HG02973 (cell line): ENCODE results near the gene MAP4.

ENCODE experiments used
- ATAC-seq: cut with Tn5 transposase; IDR thresholded peaks from one replicate; pipeline ENCODE4 v1.9.1; 2021; ENCODE audit warnings: moderate library complexity; ENCODE audit not compliant: unreplicated experiment

The MAP4 gene

DNA sequence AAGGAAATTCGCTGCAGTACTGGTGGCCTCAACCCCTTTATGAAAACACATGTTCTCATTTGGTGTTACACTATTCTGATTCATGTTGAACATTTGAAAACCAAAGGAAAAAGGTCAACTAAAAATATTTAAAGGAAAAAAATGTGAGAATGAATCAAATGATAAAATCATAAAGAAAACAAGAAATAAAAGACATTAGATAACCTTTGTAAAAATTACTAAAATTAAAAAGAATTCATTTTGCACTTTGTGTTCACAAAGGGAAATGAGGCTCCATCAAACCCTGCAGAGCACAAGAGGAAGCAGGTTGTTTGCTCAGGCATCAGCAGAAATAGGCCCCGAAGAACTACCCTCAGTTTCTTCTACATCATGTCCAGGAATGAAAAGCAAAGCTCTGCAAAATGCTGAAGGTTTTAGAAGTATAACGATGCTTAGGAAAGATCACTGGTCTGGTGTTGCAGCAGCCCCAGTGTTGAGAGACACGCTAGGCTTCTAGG is 41.2 kb downstream of the MAP4 start:
- no peak for ATAC-seq

DNA sequence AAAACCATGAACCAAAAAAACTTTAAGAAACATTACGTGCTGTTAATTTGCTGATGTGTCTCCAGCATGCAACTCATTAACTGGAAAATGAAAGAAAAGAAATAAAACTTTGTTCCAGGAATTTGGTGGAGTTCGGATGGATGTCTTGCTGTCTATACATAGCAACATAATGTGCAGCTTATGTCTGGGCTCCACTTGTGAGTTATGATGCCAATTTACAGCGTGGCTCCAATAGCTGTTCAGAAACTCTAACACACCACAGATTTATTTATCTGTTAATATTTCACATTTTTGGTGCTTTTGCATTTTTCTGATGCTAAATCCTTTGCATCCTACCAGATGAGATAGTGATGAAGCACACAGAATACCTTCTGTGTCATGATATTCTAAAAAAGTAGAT is 45.1 kb downstream of the MAP4 start:
- ATAC-seq = no peak

GRCh38 chr3:47964740-47965139 is 51.5 kb downstream of the MAP4 start:
- no peak for ATAC-seq

- no peak for ATAC-seq
Observed at GRCh38 chr3:47961815-47962606, 54.2 kb downstream of the MAP4 start.

DNA sequence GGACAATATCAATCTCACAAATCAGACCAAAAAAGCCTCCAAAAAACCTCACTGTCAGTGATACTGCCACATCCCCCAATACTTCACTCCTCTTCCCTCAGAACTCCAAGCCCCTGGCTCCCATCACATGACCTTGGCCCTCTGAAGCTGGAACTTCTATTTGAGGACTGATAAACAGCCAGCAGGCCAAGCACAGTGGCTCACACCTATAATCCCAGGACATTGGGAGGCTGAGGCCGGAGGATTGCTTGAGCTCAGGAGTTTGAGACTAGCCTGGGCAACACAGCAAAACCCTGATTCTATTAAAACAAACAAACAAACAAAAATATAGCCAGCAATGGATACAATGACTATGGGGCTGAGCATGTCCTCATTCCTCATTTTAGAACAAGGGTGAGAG is 55.2 kb downstream of the MAP4 start:
- no peak for ATAC-seq

DNA sequence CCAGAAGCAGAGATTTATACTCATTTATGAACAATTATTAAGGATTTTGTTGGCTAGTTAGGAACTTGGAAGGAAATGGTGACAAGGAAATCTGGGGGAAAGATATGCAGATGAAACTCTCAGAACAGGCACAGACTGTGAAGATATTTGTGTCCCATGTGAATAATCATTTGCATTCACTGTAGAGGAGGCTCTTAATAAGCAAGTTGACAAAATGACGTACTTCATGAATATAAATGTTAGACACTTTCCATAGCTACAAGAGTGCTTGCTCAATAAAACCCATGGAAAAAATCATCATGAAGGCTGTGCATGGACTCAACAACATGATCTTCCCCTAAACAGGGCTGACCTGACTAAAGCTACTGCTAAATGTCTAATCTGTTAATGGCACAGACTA is 59.7 kb downstream of the MAP4 start:
- no peak for ATAC-seq

GRCh38 chr3:47954567-47954966 is 61.6 kb downstream of the MAP4 start:
- no peak for ATAC-seq

GRCh38 chr3:47950453-47951169 is 65.6 kb downstream of the MAP4 start:
- no peak for ATAC-seq

DNA sequence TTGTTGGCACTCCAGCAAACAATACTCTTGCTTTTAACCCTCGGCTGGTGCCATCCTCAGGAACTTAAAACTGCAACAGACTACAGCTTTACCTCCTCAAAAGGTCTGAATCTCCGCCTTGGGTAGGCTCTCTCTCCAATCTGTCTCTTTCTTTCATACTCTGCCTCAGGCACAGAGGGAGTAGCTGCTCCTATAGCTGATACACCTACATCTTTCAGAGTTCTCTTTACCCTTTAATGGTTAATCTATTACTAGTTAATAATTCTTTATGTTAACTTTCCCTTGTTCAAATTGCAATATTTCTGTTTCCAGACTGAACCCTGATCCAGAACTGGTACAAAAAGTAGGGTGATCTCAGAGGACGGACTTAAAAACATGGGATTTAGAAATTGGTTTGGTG is 66.2 kb downstream of the MAP4 start:
- no peak for ATAC-seq

GRCh38 chr3:47940232-47940631 is 76.0 kb downstream of the MAP4 start:
- no peak for ATAC-seq

- no peak for ATAC-seq
Observed at GRCh38 chr3:47932421-47932820, 83.8 kb downstream of the MAP4 start.

DNA sequence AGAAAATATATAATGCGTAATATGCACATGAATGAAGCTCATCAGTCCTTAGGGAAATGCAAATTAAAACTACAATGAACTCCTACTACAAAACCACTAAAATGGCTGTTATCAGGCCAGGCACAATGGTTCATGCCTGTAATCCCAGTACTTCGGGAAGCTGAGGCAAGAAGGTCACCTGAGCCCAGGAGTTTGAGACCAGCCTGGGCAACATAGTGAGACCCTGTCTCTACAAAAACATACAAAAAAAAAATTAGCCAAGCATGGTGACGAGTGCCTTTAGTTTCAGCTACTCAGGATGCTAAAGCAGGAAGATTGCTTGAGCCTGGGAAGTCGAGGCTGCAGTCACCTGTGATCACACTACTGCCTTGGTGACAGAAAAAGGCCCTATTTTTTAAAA is 85.2 kb downstream of the MAP4 start:
- ATAC-seq = no peak

DNA sequence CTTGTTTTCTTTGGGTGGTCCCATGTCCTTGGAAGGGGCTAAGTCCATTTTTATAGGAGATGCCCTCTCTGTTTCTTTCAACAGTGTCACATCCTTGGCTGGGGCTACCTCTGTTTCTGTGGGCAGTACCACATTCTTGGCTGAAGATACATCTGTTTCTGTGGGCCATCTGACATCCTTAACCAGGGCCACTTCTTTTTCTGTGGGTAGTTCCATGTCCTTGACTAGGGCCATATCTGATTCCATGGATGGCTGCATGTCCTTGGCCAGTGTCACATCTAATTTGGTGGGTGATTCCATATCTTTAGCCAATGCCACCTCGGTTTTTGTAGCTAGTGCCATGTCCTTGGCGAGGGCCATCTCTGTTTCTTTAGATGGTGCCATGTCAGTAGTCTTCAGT is 99.5 kb downstream of the MAP4 start:
- no peak for ATAC-seq

DNA sequence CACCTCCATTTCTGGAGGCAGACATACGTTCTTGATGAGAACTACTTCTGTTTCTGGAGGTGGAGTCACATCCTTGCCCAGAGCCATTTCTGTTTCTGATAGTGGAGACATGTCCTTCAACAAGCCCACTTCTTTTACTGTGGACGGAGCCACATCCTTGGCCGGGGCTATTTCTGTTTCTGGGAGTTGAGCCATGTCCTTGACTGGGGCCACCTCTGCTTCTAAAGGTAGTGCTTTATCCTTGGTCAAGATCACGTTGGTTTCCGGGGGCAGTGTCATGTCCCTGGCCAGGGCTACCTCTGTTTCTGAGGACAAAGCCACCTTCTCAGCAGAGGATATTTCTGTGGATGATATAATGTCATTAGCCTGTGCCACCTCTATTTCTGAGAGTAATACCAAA is 100.0 kb downstream of the MAP4 start:
- no peak for ATAC-seq

DNA sequence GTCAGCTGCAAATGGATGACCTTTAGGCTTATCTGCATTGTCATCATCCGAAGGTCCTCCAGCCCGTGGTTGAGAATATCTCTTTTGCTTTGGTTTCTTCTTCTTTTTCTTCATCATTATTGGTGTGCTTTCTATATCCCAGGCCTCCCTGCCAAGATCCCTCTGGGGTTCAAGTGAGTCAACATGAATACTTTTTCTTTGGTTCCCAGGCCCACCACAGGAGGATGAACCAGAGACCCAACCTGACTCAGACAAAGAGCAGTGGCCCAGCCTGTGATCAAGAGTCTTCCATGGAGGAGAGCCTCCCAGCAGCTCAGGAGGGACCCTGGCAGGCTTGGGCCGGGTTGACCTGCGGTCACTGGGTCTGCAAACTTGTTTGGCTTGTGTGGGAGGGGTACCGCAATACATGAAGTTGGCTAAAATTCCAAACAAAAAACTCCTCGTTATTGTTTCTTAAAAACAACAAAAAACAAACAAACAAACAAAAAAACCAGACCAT is 104.2 kb downstream of the MAP4 start:
- ATAC-seq = no peak

- no peak for ATAC-seq
Observed at GRCh38 chr3:47910777-47911440, 105.3 kb downstream of the MAP4 start.

DNA sequence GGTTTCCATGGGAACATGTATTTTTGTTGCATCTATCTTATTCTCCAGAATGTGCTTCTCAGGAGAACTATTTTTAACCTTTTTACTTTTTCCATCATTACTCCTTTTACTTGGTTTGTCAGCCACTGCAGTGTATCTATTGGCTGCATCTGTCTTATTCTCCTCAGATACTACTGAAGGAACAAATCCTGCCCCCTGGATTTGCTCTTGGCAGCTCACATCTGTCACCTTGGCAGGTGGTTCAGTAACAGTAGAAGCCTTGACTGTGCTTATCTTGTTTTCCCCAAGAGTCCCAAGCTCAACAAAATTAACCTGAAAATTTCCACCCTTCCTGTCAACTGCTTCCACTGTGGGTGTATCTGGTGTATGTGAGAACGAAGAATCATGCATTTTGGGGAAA is 106.0 kb downstream of the MAP4 start:
- no peak for ATAC-seq

DNA sequence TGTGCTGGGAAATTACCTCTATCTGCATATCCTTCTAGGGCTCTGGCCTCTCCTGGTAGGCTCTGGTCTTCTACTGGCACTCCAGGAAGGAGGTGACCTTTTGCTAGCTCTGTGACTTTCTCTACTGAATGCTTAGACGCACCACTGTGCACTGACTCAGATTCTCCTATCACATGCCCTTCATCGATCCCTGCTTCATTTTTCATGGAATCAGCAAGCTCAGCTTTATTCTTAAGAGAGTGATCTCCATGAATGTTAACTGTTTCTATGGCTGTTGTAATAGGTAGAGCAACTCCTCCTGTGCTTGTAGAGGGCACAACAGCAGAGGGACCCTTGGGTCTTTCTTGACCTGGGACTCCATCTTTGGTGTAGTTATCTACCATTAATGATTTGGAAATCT is 106.6 kb downstream of the MAP4 start:
- no peak for ATAC-seq

- no peak for ATAC-seq
Observed at GRCh38 chr3:47908744-47909143, 107.5 kb downstream of the MAP4 start.

GRCh38 chr3:47907784-47908183 is 108.4 kb downstream of the MAP4 start:
- ATAC-seq = no peak

DNA sequence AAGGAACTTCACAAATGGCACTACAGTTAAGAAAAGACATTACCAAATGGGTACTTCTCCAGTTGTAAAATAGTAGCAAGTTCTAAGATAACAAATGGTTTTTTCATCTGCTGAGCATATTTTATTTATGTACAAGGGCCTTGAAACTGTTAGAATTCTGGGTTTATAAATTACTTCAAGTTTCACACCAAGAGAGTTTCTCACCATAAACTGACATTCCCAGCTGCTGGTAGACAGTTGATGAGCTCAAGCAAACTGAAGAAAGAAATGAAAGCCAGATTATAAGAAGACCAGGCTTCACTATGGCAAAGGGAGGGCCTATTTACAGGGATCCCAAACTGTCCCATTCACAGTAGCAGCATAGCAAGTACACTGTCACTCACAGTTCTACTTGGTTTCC is 113.5 kb downstream of the MAP4 start:
- ATAC-seq = no peak
